ENCODE data around the gene USH1C. TPM values are rescaled to one million over a fixed set of nuclear protein-coding genes. Genes with fewer than 3 reads are reported as not detected.

USH1C gene
- total RNA-seq, 1 experiment from 2014 or later, result not detected

Other genes starting within 250 kb of the USH1C start
- 2.0 TPM in 2 replicates for gene NCR3LG1, start 192.6 kb downstream of the USH1C start, total RNA-seq (2014; rRNA removed)
- gene KCNJ11, start 155.8 kb downstream of the USH1C start, total RNA-seq (2014; rRNA removed), result 0.11 and 0.13 TPM in 2 replicates
- not detected in 2 replicates for gene ABCC8, start 67.6 kb downstream of the USH1C start, total RNA-seq (2014; rRNA removed)
- not detected in 2 replicates for gene OTOG, start 2.8 kb upstream of the USH1C start, total RNA-seq (2014; rRNA removed)
- gene MYOD1, start 175.2 kb upstream of the USH1C start, total RNA-seq (2014; rRNA removed), result 421 and 521 TPM in 2 replicates
- gene KCNC1, start 190.4 kb upstream of the USH1C start, total RNA-seq (2014; rRNA removed), result 0.13 and 0.17 TPM in 2 replicates